GM19351 (cell line): Measurements from ENCODE around the gene ANKS6.
"Not testable (repeated sequence)": the region's sequence is repeated elsewhere in the genome, so short reads cannot be mapped to it uniquely, and the experiment has no call there.

Experiments
- ATAC-seq: cut with Tn5 transposase; IDR thresholded peaks from one replicate; pipeline ENCODE4 v1.9.1; 2021; ENCODE audit warnings: mild to moderate bottlenecking, moderate library complexity; ENCODE audit not compliant: unreplicated experiment

ANKS6 gene

GRCh38 chr9:98708103-98708932, 88.0 kb downstream of the ANKS6 start:
- ATAC-seq: no peak

GRCh38 chr9:98707166-98708102, 88.9 kb downstream of the ANKS6 start:
- ATAC-seq: peak; percentile 54

GRCh38 chr9:98706651-98707165, 89.6 kb downstream of the ANKS6 start:
- no peak for ATAC-seq

- ATAC-seq: no peak
Observed at GRCh38 chr9:98702835-98703380, 93.4 kb downstream of the ANKS6 start.

GRCh38 chr9:98702340-98702739, 94.0 kb downstream of the ANKS6 start:
- no peak for ATAC-seq

GRCh38 chr9:98701576-98701975, 94.8 kb downstream of the ANKS6 start:
- no peak for ATAC-seq

GRCh38 chr9:98700801-98701200, 95.6 kb downstream of the ANKS6 start:
- no peak for ATAC-seq

GRCh38 chr9:98698856-98699255, 97.5 kb downstream of the ANKS6 start:
- no peak for ATAC-seq

- no peak for ATAC-seq
Observed at GRCh38 chr9:98694943-98695342, 101.4 kb downstream of the ANKS6 start.

GRCh38 chr9:98692392-98692791, 104.0 kb downstream of the ANKS6 start:
- ATAC-seq: no peak

- ATAC-seq: no peak
Observed at GRCh38 chr9:98691890-98692289, 104.5 kb downstream of the ANKS6 start.

GRCh38 chr9:98690686-98691085, 105.7 kb downstream of the ANKS6 start:
- no peak for ATAC-seq

- no peak for ATAC-seq
Observed at GRCh38 chr9:98688710-98689495, 107.5 kb downstream of the ANKS6 start.

- ATAC-seq: no peak
Observed at GRCh38 chr9:98687911-98688310, 108.4 kb downstream of the ANKS6 start.

- ATAC-seq: no peak
Observed at GRCh38 chr9:98686961-98687855, 109.1 kb downstream of the ANKS6 start.

GRCh38 chr9:98684816-98685215, 111.5 kb downstream of the ANKS6 start:
- ATAC-seq: not testable (repeated sequence)
